Measurements from ENCODE around the gene SV2C. TPM values are rescaled to one million over a fixed set of nuclear protein-coding genes. Genes with fewer than 3 reads are reported as not detected.

Gene SV2C
- total RNA-seq, 1 experiment from 2014 or later: not detected

GRCh38 chr5:76342474-76342873 lies 259.3 kb downstream of the SV2C start:
- Histone ChIP-seq H3K9ac (ENCODE audit: low read length) (no peak overlapping the region), H3K4me2 (ENCODE audit: low read length) (no peak overlapping the region), H3K27me3 (ENCODE audit: insufficient read depth, low read length) (no peaks in the 10 kb centered on the region), H3K9me2 (ENCODE audit: insufficient read depth) (no peaks in the 10 kb centered on the region), H3K27ac (ENCODE audit: low read depth, low read length) (no peak overlapping the region), H3K4me1 (ENCODE audit: control insufficient read depth in 1 of 2, insufficient read depth in 2 of 2, low read length in 2 of 2) (peaks cover 5 to 10% of the 10 kb centered on the region in 2 experiments; a peak in 3 of 4 replicates), H3K4me3 (replicated peaks in 1 of 2; ENCODE audit: low read depth in 1 of 2, low read length in 2 of 2) (no peak overlapping the region), H2AFZ (ENCODE audit: low read depth, low read length, poor library complexity, severe bottlenecking) (no peak overlapping the region), H4K20me1 (ENCODE audit: insufficient read depth) (no peaks in the 10 kb centered on the region), H3K36me3 (ENCODE audit: control insufficient read depth in 1 of 2, insufficient read depth in 2 of 2, low read length in 2 of 2) (no peaks in the 10 kb centered on the region), H3K9me3 (ENCODE audit: control insufficient read depth in 1 of 2, insufficient read depth in 1 of 2, low read depth in 1 of 2, low read length in 2 of 2) (no peaks in the 10 kb centered on the region), H3K79me2 (ENCODE audit: insufficient read depth, low read length) (no peaks in the 10 kb centered on the region)
- TF ChIP-seq ELF1 (IDR thresholded peaks at IDR 0.05; ENCODE audit: borderline replicate concordance, low read depth) (no peak), SP1 (IDR thresholded peaks at IDR 0.05; ENCODE audit: low read depth) (no peak), JUND (IDR thresholded peaks at IDR 0.05) (no peak), POLR2A (IDR thresholded peaks at IDR 0.05; ENCODE audit: borderline replicate concordance, extremely low read depth, insufficient read depth, insufficient read length) (no peak), ZBTB33 (IDR thresholded peaks at IDR 0.05; ENCODE audit: extremely low read depth, insufficient replicate concordance, low read length) (no peak), CEBPB (IDR thresholded peaks at IDR 0.05; ENCODE audit: low read depth) (no peak), YY1 (IDR thresholded peaks at IDR 0.05; ENCODE audit: extremely low read depth, insufficient replicate concordance, low read depth, low read length) (no peak), POLR2AphosphoS5 (IDR thresholded peaks at IDR 0.05; ENCODE audit: low read depth, low read length) (no peak), CBX3 (IDR thresholded peaks at IDR 0.05; ENCODE audit: low read depth) (no peak), REST (IDR thresholded peaks at IDR 0.05; ENCODE audit: low read depth) (no peak), ATF3 (IDR thresholded peaks at IDR 0.05) (no peak), EGR1 (IDR thresholded peaks at IDR 0.05; ENCODE audit: low read depth) (no peak), ZFX (IDR thresholded peaks at IDR 0.05) (no peak), EZH2 (IDR thresholded peaks at IDR 0.05) (no peak), EZH2phosphoT487 (IDR thresholded peaks at IDR 0.05; ENCODE audit: borderline replicate concordance) (no peak), MAX (IDR thresholded peaks at IDR 0.05) (no peak), SIN3A (IDR thresholded peaks at IDR 0.05; ENCODE audit: low read depth) (no peak), CTCF (IDR thresholded peaks at IDR 0.05 in 2 of 3, conservative IDR thresholded peaks at IDR 0.05 in 1 of 3; ENCODE audit: borderline replicate concordance in 1 of 3, insufficient read depth in 1 of 3, low read depth in 2 of 3, low read length in 2 of 3) (no peak)
- RAD21 ChIA-PET (ENCODE audit: low non-redundant PET in 1 of 2, low total read pairs in 2 of 2, uncharacterized antibody in 2 of 2, unreplicated experiment in 2 of 2): no interaction called here
- POLR2A ChIA-PET: no interaction called here
- DNase-seq (ENCODE audit: low read depth, low spot score) (no peak), ATAC-seq (no peak)
- intact Hi-C loops (cut with micrococcal nuclease): no loop called here
- no TSS peak for BruUV-seq (replicated peaks)
- CTCF ChIA-PET: no interaction called here

All from HCT116 (cell line).